Thyroid gland (tissue), 4 donors: ENCODE measurements around the gene FAM228B. TPM values are rescaled to one million over a fixed set of nuclear protein-coding genes. Genes with fewer than 3 reads are reported as not detected.

ENCODE experiments used
- DNase-seq, 2 donors: peaks; one replicate each; pipeline ENCODE4 v3.0.0-alpha.2; 2019
- H3K27ac ChIP-seq, 3 donors: fragments of 200-600 bp; sonication (generic); 1 replicate in 2 of 3; 2 replicates in 1 of 3; pipeline ENCODE4 v1.5.1; 2016 to 2019; ENCODE audit warnings: mild to moderate bottlenecking in 1 of 3, moderate library complexity in 1 of 3
- H3K27me3 ChIP-seq: fragments of 200-600 bp; sonication (generic); one replicate; pipeline ENCODE4 v1.5.1; 2019
- H3K36me3 ChIP-seq, 2 donors: fragments of 200-600 bp; sonication (generic); one replicate each; pipeline ENCODE4 v1.5.1; 2016 to 2019
- H3K4me1 ChIP-seq, 2 donors: fragments of 200-600 bp; sonication (generic); one replicate each; pipeline ENCODE4 v1.5.1; 2017 to 2019
- H3K4me3 ChIP-seq, 3 donors: fragments of 200-600 bp; sonication (generic); replicated peaks in 1 of 3; 1 replicate in 2 of 3; 2 replicates in 1 of 3; pipeline ENCODE4 v1.5.1; 2016; ENCODE audit warnings: mild to moderate bottlenecking in 1 of 3
- H3K9me3 ChIP-seq: fragments of 200-600 bp; sonication (generic); one replicate; pipeline ENCODE4 v1.5.1; 2017
- POLR2A ChIP-seq, 2 donors: fragments of 450-650 bp; IDR thresholded peaks; one replicate each; pipeline ENCODE4 v1.6.1; 2017; ENCODE audit warnings: antibody characterized with exemption in 2 of 2, mild to moderate bottlenecking in 2 of 2, moderate library complexity in 1 of 2
- WGBS, 2 donors: methylation state at CpG; one replicate each; pipeline ENCODE4 v1.1.5; 2017; 5-methylcytosine and 5-hydroxymethylcytosine counted together
- intact Hi-C: fragments of 100-400 bp; cut with DNase I; formaldehyde crosslinking; loops from one replicate; pipeline ENCODE4 v1.15.1; 2023
- total RNA-seq, 4 donors: library from RNA; depleted of rRNA; stranded (reverse); fragments of >200 nt; gene quantifications; one replicate each; pipeline ENCODE4 v1.2.3, GENCODE V29; 2016
- TF ChIP-seq, protein P1 (sequence below), 6 experiments: fragments of 200-600 bp in 3 of 6; fragments of 450-650 bp in 3 of 6; sonication (generic) in 3 of 6; IDR thresholded peaks; one replicate each; pipeline ENCODE4 v1.5.1; 2016 to 2019; ENCODE audit warnings: antibody characterized with exemption in 6 of 6, mild to moderate bottlenecking in 2 of 6, inconsistent platforms in 1 of 6, moderate library complexity in 1 of 6

The FAM228B gene
- total RNA-seq, 4 donors from 2014 or later: 19.4 to 44.5 (median 22.1) TPM

DNA sequence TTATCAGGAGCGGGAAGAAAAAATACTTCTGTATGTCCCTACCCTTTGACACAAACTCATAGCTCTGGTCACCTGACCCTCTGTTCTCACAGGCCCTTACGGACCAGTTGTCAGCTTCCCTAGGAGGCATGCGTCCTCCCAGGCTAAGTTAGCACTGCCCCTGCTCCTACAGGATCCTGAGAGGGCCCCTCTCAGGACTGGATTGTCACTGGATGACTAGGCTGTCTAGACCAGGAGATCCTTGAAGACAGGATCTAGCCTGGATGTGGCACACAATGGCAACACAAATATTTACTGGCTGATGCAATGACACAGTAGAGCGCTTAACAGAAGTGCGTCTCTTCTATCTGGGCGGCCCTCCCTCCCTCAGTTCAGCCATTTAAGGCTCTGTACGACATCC is 59.2 kb downstream of the FAM228B start:
- TF ChIP-seq POLR2A (IDR thresholded peaks at IDR 0.05): no peak
- Histone ChIP-seq H3K36me3 (no peaks in the 10 kb centered on the region), H3K4me1 (peaks cover 19 to 24% of the 10 kb centered on the region in 2 donors), H3K27ac (peak overlapping the region in 1 of 3 donors; percentile 23), H3K9me3 (no peaks in the 10 kb centered on the region), H3K4me3 (no peak overlapping the region), H3K27me3 (no peaks in the 10 kb centered on the region)
- WGBS, 2 donors: 91 to 93% methylated on average over 7 of the region's 7 CpGs
- intact Hi-C loops: no loop called here
- DNase-seq: no peak

DNA sequence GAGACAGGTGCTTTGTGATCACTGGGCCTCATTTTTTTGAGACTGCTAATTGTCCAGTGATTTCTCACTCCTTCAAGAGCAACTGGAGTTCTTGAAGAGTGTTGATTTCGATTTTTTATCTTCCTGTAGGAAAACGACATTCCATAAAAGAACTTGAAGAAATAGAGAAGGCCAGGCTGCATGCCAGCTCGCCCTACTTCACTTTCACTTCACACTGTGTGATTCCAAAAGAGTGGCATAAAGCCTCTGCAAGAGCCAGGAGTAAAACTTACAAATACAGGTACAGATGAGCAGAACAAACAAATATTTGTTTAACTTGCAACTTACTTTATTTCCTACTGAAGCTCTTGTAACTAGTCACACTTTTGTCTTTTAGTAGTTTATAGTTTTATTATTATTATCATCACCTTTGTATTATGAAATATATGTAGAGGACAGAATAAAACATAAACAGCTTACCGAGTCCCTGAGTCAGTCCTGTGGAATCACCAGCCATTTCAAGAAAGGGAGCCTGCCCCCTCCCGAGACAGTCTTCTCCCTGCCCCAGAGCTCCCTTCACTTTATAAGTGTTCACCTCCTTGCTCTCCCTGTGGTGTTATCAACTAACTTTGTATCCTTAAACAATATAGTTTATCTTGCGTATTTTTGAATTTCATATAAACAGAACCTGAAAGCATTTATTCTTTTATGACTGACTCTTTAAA is 60.2 kb downstream of the FAM228B start:
- H3K27ac ChIP-seq: peak overlapping the region; percentile 24 to 58 (median 57)
- DNase-seq: peak; percentile 92 to 93
- H3K4me3 ChIP-seq: no peak overlapping the region
- H3K36me3 ChIP-seq: no peaks in the 10 kb centered on the region
- H3K27me3 ChIP-seq: no peaks in the 10 kb centered on the region
- intact Hi-C loops: no loop called here
- TF ChIP-seq, protein P1, sequence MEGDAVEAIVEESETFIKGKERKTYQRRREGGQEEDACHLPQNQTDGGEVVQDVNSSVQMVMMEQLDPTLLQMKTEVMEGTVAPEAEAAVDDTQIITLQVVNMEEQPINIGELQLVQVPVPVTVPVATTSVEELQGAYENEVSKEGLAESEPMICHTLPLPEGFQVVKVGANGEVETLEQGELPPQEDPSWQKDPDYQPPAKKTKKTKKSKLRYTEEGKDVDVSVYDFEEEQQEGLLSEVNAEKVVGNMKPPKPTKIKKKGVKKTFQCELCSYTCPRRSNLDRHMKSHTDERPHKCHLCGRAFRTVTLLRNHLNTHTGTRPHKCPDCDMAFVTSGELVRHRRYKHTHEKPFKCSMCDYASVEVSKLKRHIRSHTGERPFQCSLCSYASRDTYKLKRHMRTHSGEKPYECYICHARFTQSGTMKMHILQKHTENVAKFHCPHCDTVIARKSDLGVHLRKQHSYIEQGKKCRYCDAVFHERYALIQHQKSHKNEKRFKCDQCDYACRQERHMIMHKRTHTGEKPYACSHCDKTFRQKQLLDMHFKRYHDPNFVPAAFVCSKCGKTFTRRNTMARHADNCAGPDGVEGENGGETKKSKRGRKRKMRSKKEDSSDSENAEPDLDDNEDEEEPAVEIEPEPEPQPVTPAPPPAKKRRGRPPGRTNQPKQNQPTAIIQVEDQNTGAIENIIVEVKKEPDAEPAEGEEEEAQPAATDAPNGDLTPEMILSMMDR (IDR thresholded peaks at IDR 0.05): no peak
- no peak for TF ChIP-seq POLR2A (IDR thresholded peaks at IDR 0.05)
- no peaks in the 10 kb centered on the region for H3K9me3 ChIP-seq
- 40 to 48% methylated on average over 6 of the region's 6 CpGs for WGBS, 2 donors
- H3K4me1 ChIP-seq: peaks cover 19 to 24% of the 10 kb centered on the region in 2 donors

DNA sequence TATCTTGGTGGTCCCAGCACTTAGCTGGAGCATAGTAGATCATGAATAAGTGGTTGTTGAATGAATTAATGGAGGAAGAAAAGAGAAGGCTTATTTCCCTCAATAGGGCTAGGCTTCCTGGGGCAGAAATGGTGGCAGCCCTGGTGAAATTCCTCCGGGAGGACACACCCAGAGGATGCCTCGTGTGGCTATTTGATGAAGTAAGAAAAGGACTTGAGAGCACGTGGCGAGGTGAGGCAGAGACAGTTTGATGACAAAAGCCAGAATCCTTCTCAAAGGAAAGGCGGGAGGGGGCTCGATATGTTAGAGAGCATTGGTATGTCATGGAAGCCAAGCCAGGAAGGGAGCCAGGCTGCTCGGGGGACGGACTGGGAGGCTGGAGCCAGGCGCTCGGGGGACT is 66.3 kb downstream of the FAM228B start:
- Histone ChIP-seq H3K36me3 (no peaks in the 10 kb centered on the region), H3K9me3 (no peaks in the 10 kb centered on the region), H3K4me1 (no peaks in the 10 kb centered on the region), H3K27me3 (no peaks in the 10 kb centered on the region), H3K27ac (no peak overlapping the region), H3K4me3 (no peak overlapping the region)
- TF ChIP-seq POLR2A (IDR thresholded peaks at IDR 0.05): no peak
- TF ChIP-seq, protein P1 (IDR thresholded peaks at IDR 0.05): no peak
- no peak for DNase-seq
- intact Hi-C loops: no loop called here
- WGBS, 2 donors: 83 to 84% methylated on average over 10 of the region's 10 CpGs

DNA sequence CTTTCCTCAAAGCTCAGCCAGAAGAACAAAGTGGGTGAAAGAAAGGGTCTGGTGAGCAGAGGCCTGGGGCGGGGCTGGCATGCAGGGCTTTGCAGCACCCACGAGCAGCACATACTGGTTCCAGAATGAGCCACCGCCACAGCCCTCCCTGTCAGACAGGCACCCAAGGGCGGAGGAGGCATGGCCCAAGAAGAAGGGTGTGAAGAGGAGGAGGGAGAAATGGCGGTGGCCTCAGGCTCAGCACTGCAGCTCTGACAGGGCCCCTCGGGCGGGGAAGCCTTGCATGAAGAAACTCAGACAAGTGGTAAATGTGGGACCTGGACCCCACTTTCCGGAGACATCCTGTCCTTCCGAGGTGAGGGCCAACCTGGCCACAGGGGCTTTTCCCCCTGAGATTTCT is 67.2 kb downstream of the FAM228B start:
- Histone ChIP-seq H3K4me3 (no peak overlapping the region), H3K27me3 (no peaks in the 10 kb centered on the region), H3K9me3 (no peaks in the 10 kb centered on the region), H3K36me3 (no peaks in the 10 kb centered on the region), H3K4me1 (no peaks in the 10 kb centered on the region), H3K27ac (no peak overlapping the region)
- DNase-seq: no peak
- WGBS, 2 donors: 79 to 80% methylated on average over 9 of the region's 9 CpGs
- intact Hi-C loops: no loop called here
- TF ChIP-seq POLR2A (IDR thresholded peaks at IDR 0.05): no peak
- TF ChIP-seq, protein P1 (IDR thresholded peaks at IDR 0.05): no peak

DNA sequence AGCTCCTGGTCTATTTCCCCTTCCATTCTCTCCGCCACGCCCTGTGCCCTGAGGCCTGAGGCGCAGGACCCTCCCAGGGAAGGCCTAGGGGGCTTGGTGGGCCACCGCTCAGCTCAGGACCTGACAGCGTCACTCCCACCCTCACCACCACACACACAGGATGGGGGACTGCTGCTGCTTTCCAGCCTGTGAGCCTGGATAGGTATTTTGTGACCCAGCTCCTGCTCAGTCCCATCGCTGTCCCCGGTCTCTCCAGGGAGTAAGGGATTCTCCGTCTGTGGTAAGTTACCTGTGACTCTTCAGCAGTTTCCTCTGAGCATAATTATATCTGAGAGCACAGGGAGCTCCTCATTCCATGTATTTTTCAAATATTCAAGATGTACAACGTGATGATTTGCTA is 67.9 kb downstream of the FAM228B start:
- Histone ChIP-seq H3K36me3 (no peaks in the 10 kb centered on the region), H3K9me3 (no peaks in the 10 kb centered on the region), H3K27me3 (no peaks in the 10 kb centered on the region), H3K4me3 (no peak overlapping the region), H3K4me1 (no peaks in the 10 kb centered on the region), H3K27ac (no peak overlapping the region)
- no peak for TF ChIP-seq POLR2A (IDR thresholded peaks at IDR 0.05)
- TF ChIP-seq, protein P1 (IDR thresholded peaks at IDR 0.05): no peak
- 90% methylated on average over 9 of the region's 9 CpGs for WGBS, 2 donors
- no peak for DNase-seq
- intact Hi-C loops: no loop called here
